KMS-11 (cell line): Measurements from ENCODE around the gene RCCD1.

Experiments used
- H2AFZ ChIP-seq: fragments of 200-600 bp; sonication (generic); 2 replicates; pipeline ENCODE4 v1.6.1; 2016; ENCODE audit warnings: antibody characterized with exemption, mixed run types, low read depth
- H3K27ac ChIP-seq: fragments of 200-600 bp; sonication (generic); 2 replicates; pipeline ENCODE4 v1.6.1; 2016; ENCODE audit warnings: mild to moderate bottlenecking, mixed run types
- H3K27me3 ChIP-seq: fragments of 200-600 bp; sonication (generic); 2 replicates; pipeline ENCODE4 v1.6.1; 2017; ENCODE audit warnings: mild to moderate bottlenecking, low read depth, mixed run types, moderate library complexity; ENCODE audit not compliant: insufficient read depth
- H3K36me3 ChIP-seq: fragments of 200-600 bp; sonication (generic); 2 replicates; pipeline ENCODE4 v1.6.1; 2017; ENCODE audit warnings: mild to moderate bottlenecking, mixed run types; ENCODE audit not compliant: insufficient read depth
- H3K4me1 ChIP-seq: fragments of 200-600 bp; sonication (generic); 2 replicates; pipeline ENCODE4 v1.6.1; 2016; ENCODE audit warnings: mild to moderate bottlenecking, low read depth, mixed run types; ENCODE audit not compliant: poor library complexity, severe bottlenecking
- H3K4me2 ChIP-seq: fragments of 200-600 bp; sonication (generic); 2 replicates; pipeline ENCODE4 v1.7.0; 2016; ENCODE audit warnings: mild to moderate bottlenecking, mixed run types
- H3K4me3 ChIP-seq: fragments of 200-600 bp; sonication (generic); IDR thresholded peaks from 2 replicates; pipeline ENCODE4 v1.6.1; 2017; ENCODE audit warnings: low read depth, low read length, mixed read lengths; ENCODE audit not compliant: insufficient read depth
- H3K79me2 ChIP-seq: fragments of 200-600 bp; sonication (generic); 2 replicates; pipeline ENCODE4 v1.6.1; 2016; ENCODE audit warnings: low read depth, mixed run types; ENCODE audit not compliant: insufficient read depth
- H3K9ac ChIP-seq: fragments of 200-600 bp; sonication (generic); 2 replicates; pipeline ENCODE4 v1.6.1; 2016; ENCODE audit warnings: mild to moderate bottlenecking, mixed run types
- H4K20me1 ChIP-seq: fragments of 200-600 bp; sonication (generic); 2 replicates; pipeline ENCODE4 v1.6.1; 2016; ENCODE audit warnings: mild to moderate bottlenecking, mixed run types; ENCODE audit not compliant: insufficient read depth
- CTCF ChIP-seq: fragments of 200-600 bp; sonication (generic); conservative IDR thresholded peaks from 2 replicates; pipeline ENCODE4 v1.6.1; 2017; ENCODE audit warnings: low read depth, mild to moderate bottlenecking, antibody characterized with exemption, low read length, moderate library complexity, mixed read lengths

Gene RCCD1

GRCh38 chr15:90957031-90957790 lies 2.5 kb downstream of the RCCD1 start:
- Histone ChIP-seq H2AFZ (no peak overlapping the region), H3K36me3 (no peaks in the 10 kb centered on the region; the same call in 1 of the 2 replicates), H3K27ac (no peak overlapping the region), H4K20me1 (no peaks in the 10 kb centered on the region), H3K4me1 (peaks cover 3% of the 10 kb centered on the region), H3K9ac (no peak overlapping the region), H3K4me2 (no peak overlapping the region), H3K27me3 (no peaks in the 10 kb centered on the region), H3K4me3 (no peak overlapping the region), H3K79me2 (peaks cover 15% of the 10 kb centered on the region; the same call in 1 of the 2 replicates)
- TF ChIP-seq CTCF, result no peak

- Histone ChIP-seq H3K4me3 (no peak overlapping the region), H3K79me2 (peaks cover 15% of the 10 kb centered on the region; the same call in 1 of the 2 replicates), H3K4me1 (peaks cover 3% of the 10 kb centered on the region), H3K27me3 (no peaks in the 10 kb centered on the region), H4K20me1 (no peaks in the 10 kb centered on the region), H3K4me2 (no peak overlapping the region), H3K27ac (no peak overlapping the region), H3K9ac (no peak overlapping the region), H3K36me3 (no peaks in the 10 kb centered on the region; the same call in 1 of the 2 replicates), H2AFZ (no peak overlapping the region)
- TF ChIP-seq CTCF, result no peak
These were observed 3.1 kb downstream of the RCCD1 start for GRCh38 chr15:90957791-90958190.

GRCh38 chr15:90959028-90959595 lies 4.4 kb downstream of the RCCD1 start:
- no peak overlapping the region for H2AFZ ChIP-seq
- no peaks in the 10 kb centered on the region for H3K27me3 ChIP-seq
- no peaks in the 10 kb centered on the region; the same call in 1 of the 2 replicates for H3K36me3 ChIP-seq
- no peak overlapping the region for H3K4me2 ChIP-seq
- H3K4me1 ChIP-seq, result peaks cover 3% of the 10 kb centered on the region
- H3K4me3 ChIP-seq, result no peak overlapping the region
- H4K20me1 ChIP-seq, result no peaks in the 10 kb centered on the region
- peaks cover 15% of the 10 kb centered on the region; the same call in 1 of the 2 replicates for H3K79me2 ChIP-seq
- H3K9ac ChIP-seq, result no peak overlapping the region
- no peak for TF ChIP-seq CTCF
- H3K27ac ChIP-seq, result no peak overlapping the region

- no peak overlapping the region for H3K27ac ChIP-seq
- H3K36me3 ChIP-seq, result no peaks in the 10 kb centered on the region; the same call in 1 of the 2 replicates
These were observed 5.2 kb downstream of the RCCD1 start for GRCh38 chr15:90959894-90960293.

More at GRCh38 chr15:90959894-90960293, 5.2 kb downstream of the RCCD1 start:
- Histone ChIP-seq H3K4me3 (no peak overlapping the region), H3K27me3 (no peaks in the 10 kb centered on the region), H4K20me1 (no peaks in the 10 kb centered on the region), H3K79me2 (peaks cover 15% of the 10 kb centered on the region; the same call in 1 of the 2 replicates), H3K9ac (no peak overlapping the region), H3K4me2 (no peak overlapping the region), H3K4me1 (no peaks in the 10 kb centered on the region), H2AFZ (no peak overlapping the region)
- TF ChIP-seq CTCF, result no peak
